ENCODE results near the gene RIPOR3.

Gene RIPOR3

DNA sequence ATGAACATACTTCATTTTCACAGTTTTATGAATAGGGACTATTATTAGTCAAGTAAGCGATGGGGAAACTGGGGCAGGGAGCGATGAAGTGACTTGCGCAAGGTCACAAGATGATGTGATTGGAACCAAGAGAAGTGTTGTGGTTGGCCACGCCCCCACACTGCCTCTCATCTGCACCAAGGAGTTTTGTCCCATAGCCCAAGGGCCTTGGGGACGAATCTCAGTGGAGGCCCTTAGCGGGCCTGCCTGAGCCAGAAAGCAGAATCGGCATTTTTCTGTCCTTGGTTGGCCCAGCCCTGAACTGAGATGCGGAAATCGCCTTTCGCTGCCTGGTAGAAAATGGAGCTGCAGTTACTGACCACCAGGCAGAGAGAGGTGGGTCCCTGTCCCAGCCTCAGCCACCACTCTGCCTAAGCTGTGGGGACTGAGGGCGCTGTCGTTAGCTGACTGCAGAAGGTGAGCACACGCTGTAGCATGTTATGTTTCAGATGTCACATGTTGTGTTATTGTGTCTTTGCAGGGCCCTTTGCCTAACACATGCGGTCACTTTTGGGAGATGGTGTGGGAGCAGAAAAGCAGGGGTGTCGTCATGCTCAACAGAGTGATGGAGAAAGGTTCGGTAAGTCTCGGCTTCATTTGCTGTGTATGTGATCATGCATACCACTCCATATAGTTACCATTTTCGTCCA, 123.3 kb downstream of the RIPOR3 start:
- Histone ChIP-seq H3K36me3 (peaks cover 77% of the 10 kb centered on the region), H3K27me3 (no peaks in the 10 kb centered on the region), H3K4me1 (ENCODE audit: control insufficient read depth in 1 of 2, insufficient read depth in 1 of 2, low read depth in 1 of 2, low read length in 1 of 2) (peaks cover 13 to 19% of the 10 kb centered on the region in 2 experiments), H3K4me3 (ENCODE audit: low read depth in 1 of 2, low read length in 1 of 2) (no peak overlapping the region), H3K27ac (no peak overlapping the region), H3K9me3 (no peaks in the 10 kb centered on the region)
- TF ChIP-seq, protein P1, sequence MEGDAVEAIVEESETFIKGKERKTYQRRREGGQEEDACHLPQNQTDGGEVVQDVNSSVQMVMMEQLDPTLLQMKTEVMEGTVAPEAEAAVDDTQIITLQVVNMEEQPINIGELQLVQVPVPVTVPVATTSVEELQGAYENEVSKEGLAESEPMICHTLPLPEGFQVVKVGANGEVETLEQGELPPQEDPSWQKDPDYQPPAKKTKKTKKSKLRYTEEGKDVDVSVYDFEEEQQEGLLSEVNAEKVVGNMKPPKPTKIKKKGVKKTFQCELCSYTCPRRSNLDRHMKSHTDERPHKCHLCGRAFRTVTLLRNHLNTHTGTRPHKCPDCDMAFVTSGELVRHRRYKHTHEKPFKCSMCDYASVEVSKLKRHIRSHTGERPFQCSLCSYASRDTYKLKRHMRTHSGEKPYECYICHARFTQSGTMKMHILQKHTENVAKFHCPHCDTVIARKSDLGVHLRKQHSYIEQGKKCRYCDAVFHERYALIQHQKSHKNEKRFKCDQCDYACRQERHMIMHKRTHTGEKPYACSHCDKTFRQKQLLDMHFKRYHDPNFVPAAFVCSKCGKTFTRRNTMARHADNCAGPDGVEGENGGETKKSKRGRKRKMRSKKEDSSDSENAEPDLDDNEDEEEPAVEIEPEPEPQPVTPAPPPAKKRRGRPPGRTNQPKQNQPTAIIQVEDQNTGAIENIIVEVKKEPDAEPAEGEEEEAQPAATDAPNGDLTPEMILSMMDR (IDR thresholded peaks at IDR 0.05) = no peak

GRCh38 chr20:50565871-50566270, 125.5 kb downstream of the RIPOR3 start:
- Histone ChIP-seq H3K27ac (no peak overlapping the region), H3K36me3 (peaks cover 93% of the 10 kb centered on the region), H3K9me3 (no peaks in the 10 kb centered on the region), H3K4me1 (ENCODE audit: control insufficient read depth in 1 of 2, insufficient read depth in 1 of 2, low read depth in 1 of 2, low read length in 1 of 2) (peaks cover 0 to 4% of the 10 kb centered on the region in 2 experiments), H3K4me3 (ENCODE audit: low read depth in 1 of 2, low read length in 1 of 2) (no peak overlapping the region), H3K27me3 (no peaks in the 10 kb centered on the region)
- TF ChIP-seq, protein P1 (IDR thresholded peaks at IDR 0.05) = no peak

DNA sequence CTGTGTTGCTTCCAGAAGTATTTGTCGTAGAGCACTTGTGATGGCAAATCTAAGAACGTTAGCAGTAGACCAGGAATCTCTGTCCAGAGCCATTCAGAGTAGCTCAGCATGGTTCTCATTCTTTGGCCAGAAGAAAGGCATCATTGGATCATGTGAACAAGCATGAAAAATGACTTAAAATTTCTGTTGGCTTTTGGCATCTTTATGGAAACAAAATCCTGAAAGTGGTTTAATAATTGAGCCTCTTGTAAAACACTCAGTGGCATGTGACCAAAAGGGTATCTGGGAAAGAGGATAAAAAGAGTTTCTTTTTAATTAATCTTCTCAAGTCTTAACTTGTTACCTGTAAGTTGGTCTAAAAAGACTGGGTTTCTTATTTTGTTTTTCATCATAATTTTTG, 126.0 kb downstream of the RIPOR3 start:
- Histone ChIP-seq H3K4me1 (ENCODE audit: control insufficient read depth in 1 of 2, insufficient read depth in 1 of 2, low read depth in 1 of 2, low read length in 1 of 2) (peaks cover 0 to 4% of the 10 kb centered on the region in 2 experiments), H3K36me3 (peaks cover 91% of the 10 kb centered on the region), H3K9me3 (no peaks in the 10 kb centered on the region), H3K27me3 (no peaks in the 10 kb centered on the region), H3K27ac (no peak overlapping the region), H3K4me3 (ENCODE audit: low read depth in 1 of 2, low read length in 1 of 2) (no peak overlapping the region)
- TF ChIP-seq, protein P1 (IDR thresholded peaks at IDR 0.05) = no peak

GRCh38 chr20:50563133-50563944, 128.0 kb downstream of the RIPOR3 start:
- Histone ChIP-seq H3K4me1 (ENCODE audit: control insufficient read depth in 1 of 2, insufficient read depth in 1 of 2, low read depth in 1 of 2, low read length in 1 of 2) (peaks cover 0 to 4% of the 10 kb centered on the region in 2 experiments), H3K4me3 (ENCODE audit: low read depth in 1 of 2, low read length in 1 of 2) (no peak overlapping the region), H3K9me3 (no peaks in the 10 kb centered on the region), H3K27me3 (no peaks in the 10 kb centered on the region), H3K27ac (no peak overlapping the region), H3K36me3 (peaks cover 72% of the 10 kb centered on the region)
- TF ChIP-seq, protein P1 (IDR thresholded peaks at IDR 0.05) = no peak

GRCh38 chr20:50562262-50562701, 129.1 kb downstream of the RIPOR3 start:
- TF ChIP-seq, protein P1 (IDR thresholded peaks at IDR 0.05) = no peak
- H3K27ac ChIP-seq = no peak overlapping the region
- no peaks in the 10 kb centered on the region for H3K9me3 ChIP-seq
- peaks cover 0 to 4% of the 10 kb centered on the region in 2 experiments for H3K4me1 ChIP-seq (ENCODE audit: control insufficient read depth in 1 of 2, insufficient read depth in 1 of 2, low read depth in 1 of 2, low read length in 1 of 2)
- no peaks in the 10 kb centered on the region for H3K27me3 ChIP-seq
- H3K4me3 ChIP-seq (ENCODE audit: low read depth in 1 of 2, low read length in 1 of 2) = no peak overlapping the region
- peaks cover 64% of the 10 kb centered on the region for H3K36me3 ChIP-seq
